PFSK-1 (cell line): ENCODE measurements around the gene FIBCD1.

Experiments
- FOXP2 ChIP-seq: optimal IDR thresholded peaks from 2 replicates; pipeline ENCODE3; 2011; ENCODE audit warnings: borderline replicate concordance, control low read depth, inconsistent platforms; ENCODE audit not compliant: insufficient read depth; ENCODE audit errors: extremely low read length, extremely low read depth
- POLR2AphosphoS5 ChIP-seq: IDR thresholded peaks from 2 replicates; pipeline ENCODE4 v1.6.1; 2012; ENCODE audit warnings: low read depth, mild to moderate bottlenecking, control low read depth, low read length, moderate library complexity
- REST ChIP-seq, 2 experiments: IDR thresholded peaks; 2 replicates each; pipeline versions ENCODE4 v1.6.1 to v1.8.0; 2011 to 2012; ENCODE audit warnings: low read depth in 2 of 2, low read length in 2 of 2, control low read depth in 1 of 2, inconsistent platforms in 1 of 2, mild to moderate bottlenecking in 1 of 2, moderate library complexity in 1 of 2; ENCODE audit not compliant: insufficient read depth in 1 of 2
- SIN3A ChIP-seq: IDR thresholded peaks from 2 replicates; pipeline ENCODE4 v1.6.1; 2012; ENCODE audit warnings: mild to moderate bottlenecking, low read length, moderate library complexity, borderline replicate concordance; ENCODE audit not compliant: insufficient read depth
- TAF1 ChIP-seq: IDR thresholded peaks from 2 replicates; pipeline ENCODE4 v1.6.1; 2012; ENCODE audit warnings: low read length, control low read depth, borderline replicate concordance; ENCODE audit not compliant: insufficient read depth

The FIBCD1 gene

GRCh38 chr9:130885484-130886375 lies 53.3 kb downstream of the FIBCD1 start:
- TF ChIP-seq FOXP2: no peak
- no peak for TF ChIP-seq REST (IDR thresholded peaks at IDR 0.05; ENCODE audit: insufficient read depth in 1 of 2, low read depth in 2 of 2, low read length in 2 of 2)
- TF ChIP-seq SIN3A: no peak
- no peak for TF ChIP-seq POLR2AphosphoS5
- no peak for TF ChIP-seq TAF1

DNA sequence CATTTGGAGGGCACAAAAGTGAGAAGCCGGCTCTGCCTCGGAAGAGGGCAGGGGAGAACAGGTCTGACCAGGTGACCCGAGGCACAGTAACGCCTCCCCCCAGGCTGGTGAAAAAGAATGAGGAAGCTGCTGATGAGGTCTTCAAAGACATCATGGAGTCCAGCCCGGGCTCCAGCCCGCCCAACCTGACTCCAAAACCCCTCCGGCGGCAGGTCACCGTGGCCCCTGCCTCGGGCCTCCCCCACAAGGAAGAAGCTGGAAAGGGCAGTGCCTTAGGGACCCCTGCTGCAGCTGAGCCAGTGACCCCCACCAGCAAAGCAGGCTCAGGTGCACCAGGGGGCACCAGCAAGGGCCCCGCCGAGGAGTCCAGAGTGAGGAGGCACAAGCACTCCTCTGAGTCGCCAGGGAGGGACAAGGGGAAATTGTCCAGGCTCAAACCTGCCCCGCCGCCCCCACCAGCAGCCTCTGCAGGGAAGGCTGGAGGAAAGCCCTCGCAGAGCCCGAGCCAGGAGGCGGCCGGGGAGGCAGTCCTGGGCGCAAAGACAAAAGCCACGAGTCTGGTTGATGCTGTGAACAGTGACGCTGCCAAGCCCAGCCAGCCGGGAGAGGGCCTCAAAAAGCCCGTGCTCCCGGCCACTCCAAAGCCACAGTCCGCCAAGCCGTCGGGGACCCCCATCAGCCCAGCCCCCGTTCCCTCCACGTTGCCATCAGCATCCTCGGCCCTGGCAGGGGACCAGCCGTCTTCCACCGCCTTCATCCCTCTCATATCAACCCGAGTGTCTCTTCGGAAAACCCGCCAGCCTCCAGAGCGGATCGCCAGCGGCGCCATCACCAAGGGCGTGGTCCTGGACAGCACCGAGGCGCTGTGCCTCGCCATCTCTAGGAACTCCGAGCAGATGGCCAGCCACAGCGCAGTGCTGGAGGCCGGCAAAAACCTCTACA lies 54.2 kb downstream of the FIBCD1 start:
- TF ChIP-seq REST (IDR thresholded peaks at IDR 0.05; ENCODE audit: insufficient read depth in 1 of 2, low read depth in 2 of 2, low read length in 2 of 2) (no peak), SIN3A (no peak), POLR2AphosphoS5 (no peak), FOXP2 (no peak), TAF1 (no peak)

DNA sequence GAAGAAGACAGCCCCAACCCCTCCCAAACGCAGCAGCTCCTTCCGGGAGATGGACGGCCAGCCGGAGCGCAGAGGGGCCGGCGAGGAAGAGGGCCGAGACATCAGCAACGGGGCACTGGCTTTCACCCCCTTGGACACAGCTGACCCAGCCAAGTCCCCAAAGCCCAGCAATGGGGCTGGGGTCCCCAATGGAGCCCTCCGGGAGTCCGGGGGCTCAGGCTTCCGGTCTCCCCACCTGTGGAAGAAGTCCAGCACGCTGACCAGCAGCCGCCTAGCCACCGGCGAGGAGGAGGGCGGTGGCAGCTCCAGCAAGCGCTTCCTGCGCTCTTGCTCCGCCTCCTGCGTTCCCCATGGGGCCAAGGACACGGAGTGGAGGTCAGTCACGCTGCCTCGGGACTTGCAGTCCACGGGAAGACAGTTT lies 54.9 kb downstream of the FIBCD1 start:
- TF ChIP-seq TAF1: no peak
- no peak for TF ChIP-seq SIN3A
- TF ChIP-seq FOXP2: no peak
- TF ChIP-seq REST (IDR thresholded peaks at IDR 0.05; ENCODE audit: insufficient read depth in 1 of 2, low read depth in 2 of 2, low read length in 2 of 2): no peak
- no peak for TF ChIP-seq POLR2AphosphoS5

DNA sequence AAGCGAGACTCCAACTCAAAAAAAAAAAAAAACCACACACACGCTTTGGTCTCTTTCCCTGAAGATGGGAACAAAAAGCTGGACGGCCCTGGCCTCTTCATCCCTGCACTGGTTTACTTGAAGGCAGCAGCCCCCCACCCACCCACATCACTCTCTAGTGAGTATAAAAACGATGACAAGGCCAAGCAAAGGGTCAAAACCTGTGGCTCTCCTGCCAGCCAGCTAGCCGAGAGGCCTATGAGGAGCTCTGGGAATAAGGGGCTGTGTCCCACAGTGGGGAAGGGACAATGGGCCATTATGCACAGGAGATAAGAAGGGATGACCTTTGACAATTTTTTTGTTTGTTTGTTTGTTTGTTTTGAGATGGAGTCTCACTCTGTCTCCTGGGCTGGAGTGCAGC lies 55.6 kb downstream of the FIBCD1 start:
- TF ChIP-seq FOXP2 (no peak), TAF1 (no peak), REST (IDR thresholded peaks at IDR 0.05; ENCODE audit: insufficient read depth in 1 of 2, low read depth in 2 of 2, low read length in 2 of 2) (no peak), POLR2AphosphoS5 (no peak), SIN3A (no peak)
